ENCODE results near the gene GAGE10. TPM values are rescaled to one million over a fixed set of nuclear protein-coding genes. Genes with fewer than 3 reads are reported as not detected.
"Not testable (repeated sequence)": the region's sequence is repeated elsewhere in the genome, so short reads cannot be mapped to it uniquely, and the experiment has no call there.

GAGE10 gene
- total RNA-seq, 1 experiment from 2014 or later = not detected

DNA sequence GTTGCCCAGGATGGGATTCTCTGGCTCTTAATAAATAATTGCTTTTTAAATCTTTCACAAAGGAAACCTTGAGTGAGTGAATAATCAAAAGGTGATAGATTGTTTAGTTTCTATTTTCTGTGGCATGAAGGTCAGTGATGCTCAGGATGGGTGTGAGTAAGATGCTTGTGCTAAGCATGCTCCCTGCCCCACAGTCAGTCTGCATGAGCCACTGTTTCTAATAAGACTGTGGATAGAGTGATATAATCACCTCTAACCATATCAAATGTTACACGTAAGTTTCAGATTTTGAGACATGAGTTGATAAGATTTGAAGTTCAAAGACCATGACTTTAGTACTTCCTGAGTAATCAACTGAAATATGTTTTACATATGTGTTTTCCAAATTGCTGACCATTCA, 2.7 kb upstream of the GAGE10 start:
- Histone ChIP-seq H3K4me3 (replicated peaks in 1 of 2; ENCODE audit: low read depth in 1 of 2, low read length in 2 of 2) (no peak overlapping the region), H3K4me1 (ENCODE audit: control insufficient read depth in 1 of 2, insufficient read depth in 2 of 2, low read length in 2 of 2) (no peaks in the 10 kb centered on the region), H3K9ac (ENCODE audit: low read length) (no peak overlapping the region), H2AFZ (ENCODE audit: low read depth, low read length, poor library complexity, severe bottlenecking) (no peak overlapping the region), H3K27me3 (ENCODE audit: insufficient read depth, low read length) (0 out of 2 replicates have a peak, but pooled peaks cover 3% of the 10 kb centered on the region), H4K20me1 (ENCODE audit: insufficient read depth) (no peaks in the 10 kb centered on the region), H3K36me3 (ENCODE audit: control insufficient read depth in 1 of 2, insufficient read depth in 2 of 2, low read length in 2 of 2) (no peaks in the 10 kb centered on the region), H3K9me3 (ENCODE audit: control insufficient read depth in 1 of 2, insufficient read depth in 1 of 2, low read depth in 1 of 2, low read length in 2 of 2) (no peaks in the 10 kb centered on the region), H3K79me2 (ENCODE audit: insufficient read depth, low read length) (no peaks in the 10 kb centered on the region), H3K9me2 (ENCODE audit: insufficient read depth) (no peaks in the 10 kb centered on the region), H3K27ac (ENCODE audit: low read depth, low read length) (no peak overlapping the region), H3K4me2 (ENCODE audit: low read length) (no peak overlapping the region)
- intact Hi-C loops (cut with micrococcal nuclease) = no loop called here
- no peak for ATAC-seq
- ChIA-PET POLR2A (no interaction called here), RAD21 (ENCODE audit: low non-redundant PET in 1 of 2, low total read pairs in 2 of 2, uncharacterized antibody in 2 of 2, unreplicated experiment in 2 of 2) (no interaction called here), CTCF (no interaction called here)
- no peak for DNase-seq (ENCODE audit: low read depth, low spot score)
- TF ChIP-seq, protein P1, sequence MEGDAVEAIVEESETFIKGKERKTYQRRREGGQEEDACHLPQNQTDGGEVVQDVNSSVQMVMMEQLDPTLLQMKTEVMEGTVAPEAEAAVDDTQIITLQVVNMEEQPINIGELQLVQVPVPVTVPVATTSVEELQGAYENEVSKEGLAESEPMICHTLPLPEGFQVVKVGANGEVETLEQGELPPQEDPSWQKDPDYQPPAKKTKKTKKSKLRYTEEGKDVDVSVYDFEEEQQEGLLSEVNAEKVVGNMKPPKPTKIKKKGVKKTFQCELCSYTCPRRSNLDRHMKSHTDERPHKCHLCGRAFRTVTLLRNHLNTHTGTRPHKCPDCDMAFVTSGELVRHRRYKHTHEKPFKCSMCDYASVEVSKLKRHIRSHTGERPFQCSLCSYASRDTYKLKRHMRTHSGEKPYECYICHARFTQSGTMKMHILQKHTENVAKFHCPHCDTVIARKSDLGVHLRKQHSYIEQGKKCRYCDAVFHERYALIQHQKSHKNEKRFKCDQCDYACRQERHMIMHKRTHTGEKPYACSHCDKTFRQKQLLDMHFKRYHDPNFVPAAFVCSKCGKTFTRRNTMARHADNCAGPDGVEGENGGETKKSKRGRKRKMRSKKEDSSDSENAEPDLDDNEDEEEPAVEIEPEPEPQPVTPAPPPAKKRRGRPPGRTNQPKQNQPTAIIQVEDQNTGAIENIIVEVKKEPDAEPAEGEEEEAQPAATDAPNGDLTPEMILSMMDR (IDR thresholded peaks at IDR 0.05 in 2 of 3, conservative IDR thresholded peaks at IDR 0.05 in 1 of 3; ENCODE audit: borderline replicate concordance in 1 of 3, insufficient read depth in 1 of 3, low read depth in 2 of 3, low read length in 2 of 3) = no peak
- no peak for TF ChIP-seq SIN3A (IDR thresholded peaks at IDR 0.05; ENCODE audit: low read depth)
- no peak for TF ChIP-seq TCF7L2 (IDR thresholded peaks at IDR 0.05; ENCODE audit: borderline replicate concordance, extremely low read depth, insufficient read depth, insufficient read length)
- TF ChIP-seq POLR2AphosphoS5 (IDR thresholded peaks at IDR 0.05; ENCODE audit: low read depth, low read length) = no peak
- TF ChIP-seq, protein P2, sequence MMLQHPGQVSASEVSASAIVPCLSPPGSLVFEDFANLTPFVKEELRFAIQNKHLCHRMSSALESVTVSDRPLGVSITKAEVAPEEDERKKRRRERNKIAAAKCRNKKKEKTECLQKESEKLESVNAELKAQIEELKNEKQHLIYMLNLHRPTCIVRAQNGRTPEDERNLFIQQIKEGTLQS (IDR thresholded peaks at IDR 0.05) = no peak
- BruUV-seq (replicated peaks) = no TSS peak

DNA sequence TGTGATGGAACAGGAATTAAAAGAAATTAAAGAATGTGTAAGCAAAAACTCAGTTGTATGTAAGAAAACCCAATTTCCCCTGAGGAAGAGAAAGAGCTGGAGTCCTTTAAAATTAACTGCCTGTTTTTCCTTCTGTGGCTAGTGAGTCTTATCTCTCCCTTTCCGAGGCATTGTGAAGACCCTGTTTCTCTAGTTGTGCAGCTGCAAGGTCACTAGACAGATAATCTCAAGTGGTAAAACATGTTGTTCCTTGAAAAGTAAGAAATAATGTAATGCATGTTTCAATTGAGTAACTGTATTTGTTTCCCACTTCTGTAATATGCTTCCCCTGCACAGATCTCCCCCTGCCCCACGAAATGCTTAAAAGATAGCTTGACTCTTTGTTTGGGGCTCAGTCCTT, 4.3 kb downstream of the GAGE10 start:
- H3K4me1 ChIP-seq (ENCODE audit: control insufficient read depth in 1 of 2, insufficient read depth in 2 of 2, low read length in 2 of 2); H3K4me3 ChIP-seq (replicated peaks in 1 of 2; ENCODE audit: low read depth in 1 of 2, low read length in 2 of 2); H2AFZ ChIP-seq (ENCODE audit: low read depth, low read length, poor library complexity, severe bottlenecking); H3K9ac ChIP-seq (ENCODE audit: low read length); H4K20me1 ChIP-seq (ENCODE audit: insufficient read depth); H3K27me3 ChIP-seq (ENCODE audit: insufficient read depth, low read length); H3K36me3 ChIP-seq (ENCODE audit: control insufficient read depth in 1 of 2, insufficient read depth in 2 of 2, low read length in 2 of 2); CTCF ChIA-PET; ATAC-seq; intact Hi-C loops (cut with micrococcal nuclease); H3K9me2 ChIP-seq (ENCODE audit: insufficient read depth); BruUV-seq (replicated peaks); DNase-seq (ENCODE audit: low read depth, low spot score); H3K27ac ChIP-seq (ENCODE audit: low read depth, low read length); H3K9me3 ChIP-seq (ENCODE audit: control insufficient read depth in 1 of 2, insufficient read depth in 1 of 2, low read depth in 1 of 2, low read length in 2 of 2); H3K4me2 ChIP-seq (ENCODE audit: low read length); RAD21 ChIA-PET (ENCODE audit: low non-redundant PET in 1 of 2, low total read pairs in 2 of 2, uncharacterized antibody in 2 of 2, unreplicated experiment in 2 of 2); H3K79me2 ChIP-seq (ENCODE audit: insufficient read depth, low read length); POLR2A ChIA-PET: not testable (repeated sequence)
